RCC 7860 (cell line): ENCODE results near the gene TMEM33.
"Not testable (repeated sequence)": the region's sequence is repeated elsewhere in the genome, so short reads cannot be mapped to it uniquely, and the experiment has no call there.

ENCODE experiments used
- DNase-seq: peaks from one replicate; pipeline ENCODE4 v3.0.0-alpha.2; 2015; ENCODE audit warnings: low spot score
- FAIRE-seq: peaks from 2 replicates; lab custom pipeline; 2012; peaks lifted over from hg19 to GRCh38; lab: Jason Lieb, UNC

Gene TMEM33

GRCh38 chr4:41934901-41935651 is at the start of gene TMEM33:
Gene TMEM33 (plus strand): TSS chr4:41935429. CDS start chr4:41935485, 56 bp downstream.
- DNase-seq (peak; percentile 70), FAIRE-seq (peak; percentile 50)

GRCh38 chr4:41885456-41885855 is 49.8 kb upstream of the TMEM33 start:
- DNase-seq = no peak
- FAIRE-seq = no peak

- no peak for DNase-seq
- no peak for FAIRE-seq
These were observed 48.0 kb upstream of the TMEM33 start for GRCh38 chr4:41887277-41887676.

- DNase-seq (peak; percentile 6), FAIRE-seq (peak; percentile 73)
These were observed 47.2 kb upstream of the TMEM33 start for GRCh38 chr4:41887821-41888686.

GRCh38 chr4:41888687-41889074 is 46.5 kb upstream of the TMEM33 start:
- FAIRE-seq (no peak), DNase-seq (no peak)

GRCh38 chr4:41889317-41889716 is 45.9 kb upstream of the TMEM33 start:
- FAIRE-seq (no peak), DNase-seq (no peak)

- DNase-seq = no peak
- FAIRE-seq = no peak
These were observed 45.1 kb upstream of the TMEM33 start for GRCh38 chr4:41890085-41890484.

GRCh38 chr4:41896648-41897047 is 38.6 kb upstream of the TMEM33 start:
- no peak for FAIRE-seq

GRCh38 chr4:41897698-41898097 is 37.5 kb upstream of the TMEM33 start:
- no peak for FAIRE-seq
- DNase-seq = no peak

More at GRCh38 chr4:41896648-41897047, 38.6 kb upstream of the TMEM33 start:
- DNase-seq = no peak

- FAIRE-seq, DNase-seq: not testable (repeated sequence)
These were observed 26.1 kb upstream of the TMEM33 start for GRCh38 chr4:41909136-41909535.

- FAIRE-seq = no peak
- DNase-seq = no peak
These were observed 22.7 kb upstream of the TMEM33 start for GRCh38 chr4:41912546-41912945.

- FAIRE-seq (no peak), DNase-seq (no peak)
These were observed 21.7 kb upstream of the TMEM33 start for GRCh38 chr4:41913509-41913908.

GRCh38 chr4:41918278-41918677 is 17.0 kb upstream of the TMEM33 start:
- no peak for DNase-seq
- FAIRE-seq = no peak

GRCh38 chr4:41920416-41920815 is 14.8 kb upstream of the TMEM33 start:
- not testable (repeated sequence) for DNase-seq, FAIRE-seq

- FAIRE-seq (no peak), DNase-seq (no peak)
These were observed 13.8 kb upstream of the TMEM33 start for GRCh38 chr4:41921476-41921875.

GRCh38 chr4:41927796-41928499 is 7.3 kb upstream of the TMEM33 start:
- DNase-seq = no peak

GRCh38 chr4:41930139-41930831 is 4.9 kb upstream of the TMEM33 start:
- no peak for FAIRE-seq
- DNase-seq = no peak

More at GRCh38 chr4:41927796-41928499, 7.3 kb upstream of the TMEM33 start:
- no peak for FAIRE-seq

- FAIRE-seq (no peak), DNase-seq (no peak)
These were observed 2.2 kb upstream of the TMEM33 start for GRCh38 chr4:41932988-41933387.

- DNase-seq = no peak
- FAIRE-seq = no peak
These were observed 1.2 kb upstream of the TMEM33 start for GRCh38 chr4:41933997-41934503.

GRCh38 chr4:41934514-41934900 is 722 bp upstream of the TMEM33 start:
- FAIRE-seq (no peak), DNase-seq (no peak)
